ENCODE data around the gene PSMB5. TPM values are rescaled to one million over a fixed set of nuclear protein-coding genes. Genes with fewer than 3 reads are reported as not detected.
A peak's percentile ranks its signal among the peaks of the same experiment; 100 is the strongest.

PSMB5 gene
- total and polyA plus RNA-seq, 4 donors, result 74.0 to 152 (median 95.4) TPM

GRCh38 chr14:23033251-23033727 is 1.4 kb downstream of the PSMB5 start:
- H3K4me1 ChIP-seq (ENCODE audit: control insufficient read depth in 4 of 4, insufficient read depth in 4 of 4, low read length in 3 of 4), result peaks cover 5 to 13% (median 9%) of the 10 kb centered on the region in 4 donors
- H3K27me3 ChIP-seq (ENCODE audit: control insufficient read depth in 4 of 4, insufficient read depth in 4 of 4, low read length in 3 of 4), result no peaks in the 10 kb centered on the region
- 94% methylated on average over 10 of the region's 10 CpGs for WGBS
- peak; percentile 32 for DNase-seq (ENCODE audit: low spot score)
- H3K9me3 ChIP-seq (ENCODE audit: control insufficient read depth in 4 of 4, low read length in 3 of 4), result no peaks in the 10 kb centered on the region
- no peak overlapping the region for H3K9ac ChIP-seq (ENCODE audit: low read depth in 1 of 2, low read length in 2 of 2)
- H3K4me3 ChIP-seq (ENCODE audit: low read depth in 1 of 3, low read length in 3 of 3), result no peak overlapping the region
- TF ChIP-seq, protein P1, sequence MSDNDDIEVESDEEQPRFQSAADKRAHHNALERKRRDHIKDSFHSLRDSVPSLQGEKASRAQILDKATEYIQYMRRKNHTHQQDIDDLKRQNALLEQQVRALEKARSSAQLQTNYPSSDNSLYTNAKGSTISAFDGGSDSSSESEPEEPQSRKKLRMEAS (IDR thresholded peaks at IDR 0.05), result no peak
- TF ChIP-seq, protein P2, sequence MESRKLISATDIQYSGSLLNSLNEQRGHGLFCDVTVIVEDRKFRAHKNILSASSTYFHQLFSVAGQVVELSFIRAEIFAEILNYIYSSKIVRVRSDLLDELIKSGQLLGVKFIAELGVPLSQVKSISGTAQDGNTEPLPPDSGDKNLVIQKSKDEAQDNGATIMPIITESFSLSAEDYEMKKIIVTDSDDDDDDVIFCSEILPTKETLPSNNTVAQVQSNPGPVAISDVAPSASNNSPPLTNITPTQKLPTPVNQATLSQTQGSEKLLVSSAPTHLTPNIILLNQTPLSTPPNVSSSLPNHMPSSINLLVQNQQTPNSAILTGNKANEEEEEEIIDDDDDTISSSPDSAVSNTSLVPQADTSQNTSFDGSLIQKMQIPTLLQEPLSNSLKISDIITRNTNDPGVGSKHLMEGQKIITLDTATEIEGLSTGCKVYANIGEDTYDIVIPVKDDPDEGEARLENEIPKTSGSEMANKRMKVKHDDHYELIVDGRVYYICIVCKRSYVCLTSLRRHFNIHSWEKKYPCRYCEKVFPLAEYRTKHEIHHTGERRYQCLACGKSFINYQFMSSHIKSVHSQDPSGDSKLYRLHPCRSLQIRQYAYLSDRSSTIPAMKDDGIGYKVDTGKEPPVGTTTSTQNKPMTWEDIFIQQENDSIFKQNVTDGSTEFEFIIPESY (IDR thresholded peaks at IDR 0.05), result no peak
- TF ChIP-seq FOXA1 (IDR thresholded peaks at IDR 0.05) (no peak), HNF4A (conservative IDR thresholded peaks at IDR 0.05) (no peak), ATF3 (IDR thresholded peaks at IDR 0.05) (no peak), NR2F2 (IDR thresholded peaks at IDR 0.05) (no peak), RAD21 (IDR thresholded peaks at IDR 0.05) (no peak), RXRA (IDR thresholded peaks at IDR 0.05) (no peak), CTCF (IDR thresholded peaks at IDR 0.05; ENCODE audit: low read depth, low read length, missing input control) (no peak), JUND (IDR thresholded peaks at IDR 0.05) (no peak), TAF1 (conservative IDR thresholded peaks at IDR 0.05) (no peak)
- no peak overlapping the region for H3K27ac ChIP-seq (ENCODE audit: low read depth in 1 of 2, low read length in 2 of 2)
- H3K36me3 ChIP-seq (ENCODE audit: control insufficient read depth in 4 of 4, insufficient read depth in 3 of 4, low read depth in 1 of 4, low read length in 3 of 4), result peaks cover 6 to 22% (median 19%) of the 10 kb centered on the region in 4 donors

- H3K4me1 ChIP-seq (ENCODE audit: control insufficient read depth in 4 of 4, insufficient read depth in 4 of 4, low read length in 3 of 4), result peaks cover 5 to 13% (median 9%) of the 10 kb centered on the region in 4 donors
- no peak overlapping the region for H3K9ac ChIP-seq (ENCODE audit: low read depth in 1 of 2, low read length in 2 of 2)
- no peaks in the 10 kb centered on the region for H3K9me3 ChIP-seq (ENCODE audit: control insufficient read depth in 4 of 4, low read length in 3 of 4)
- TF ChIP-seq JUND (IDR thresholded peaks at IDR 0.05) (no peak), HNF4G (IDR thresholded peaks at IDR 0.05) (no peak), FOXA1 (IDR thresholded peaks at IDR 0.05) (no peak), HNF4A (conservative IDR thresholded peaks at IDR 0.05) (no peak), EGR1 (IDR thresholded peaks at IDR 0.05; ENCODE audit: low read depth in 2 of 2) (no peak), TAF1 (conservative IDR thresholded peaks at IDR 0.05) (no peak), GABPA (IDR thresholded peaks at IDR 0.05 in 1 of 2, conservative IDR thresholded peaks at IDR 0.05 in 1 of 2) (no peak), CTCF (IDR thresholded peaks at IDR 0.05; ENCODE audit: low read depth, low read length, missing input control) (no peak), SP1 (IDR thresholded peaks at IDR 0.05) (no peak), RAD21 (IDR thresholded peaks at IDR 0.05) (no peak), REST (IDR thresholded peaks at IDR 0.05) (no peak), FOXA2 (IDR thresholded peaks at IDR 0.05) (no peak), NR2F2 (IDR thresholded peaks at IDR 0.05) (no peak), RXRA (IDR thresholded peaks at IDR 0.05) (no peak), YY1 (IDR thresholded peaks at IDR 0.05) (no peak), ATF3 (IDR thresholded peaks at IDR 0.05) (no peak)
- TF ChIP-seq, protein P2 (IDR thresholded peaks at IDR 0.05), result no peak
- TF ChIP-seq, protein P1 (IDR thresholded peaks at IDR 0.05), result no peak
- H3K27ac ChIP-seq (ENCODE audit: low read depth in 1 of 2, low read length in 2 of 2), result no peak overlapping the region
- H3K36me3 ChIP-seq (ENCODE audit: control insufficient read depth in 4 of 4, insufficient read depth in 3 of 4, low read depth in 1 of 4, low read length in 3 of 4), result peaks cover 11 to 33% (median 21%) of the 10 kb centered on the region in 4 donors
- WGBS, result 98% methylated on average over 4 of the region's 4 CpGs
- H3K27me3 ChIP-seq (ENCODE audit: control insufficient read depth in 4 of 4, insufficient read depth in 4 of 4, low read length in 3 of 4), result no peaks in the 10 kb centered on the region
- H3K4me3 ChIP-seq (ENCODE audit: low read depth in 1 of 3, low read length in 3 of 3), result no peak overlapping the region
- no peak for DNase-seq (ENCODE audit: low spot score)
These were observed 3.8 kb downstream of the PSMB5 start for GRCh38 chr14:23030936-23031335.
